ENCODE data around the gene CCDC18.

GRCh38 chr1:93256433-93256832 lies 75.9 kb downstream of the CCDC18 start:
- TF ChIP-seq, protein P1, sequence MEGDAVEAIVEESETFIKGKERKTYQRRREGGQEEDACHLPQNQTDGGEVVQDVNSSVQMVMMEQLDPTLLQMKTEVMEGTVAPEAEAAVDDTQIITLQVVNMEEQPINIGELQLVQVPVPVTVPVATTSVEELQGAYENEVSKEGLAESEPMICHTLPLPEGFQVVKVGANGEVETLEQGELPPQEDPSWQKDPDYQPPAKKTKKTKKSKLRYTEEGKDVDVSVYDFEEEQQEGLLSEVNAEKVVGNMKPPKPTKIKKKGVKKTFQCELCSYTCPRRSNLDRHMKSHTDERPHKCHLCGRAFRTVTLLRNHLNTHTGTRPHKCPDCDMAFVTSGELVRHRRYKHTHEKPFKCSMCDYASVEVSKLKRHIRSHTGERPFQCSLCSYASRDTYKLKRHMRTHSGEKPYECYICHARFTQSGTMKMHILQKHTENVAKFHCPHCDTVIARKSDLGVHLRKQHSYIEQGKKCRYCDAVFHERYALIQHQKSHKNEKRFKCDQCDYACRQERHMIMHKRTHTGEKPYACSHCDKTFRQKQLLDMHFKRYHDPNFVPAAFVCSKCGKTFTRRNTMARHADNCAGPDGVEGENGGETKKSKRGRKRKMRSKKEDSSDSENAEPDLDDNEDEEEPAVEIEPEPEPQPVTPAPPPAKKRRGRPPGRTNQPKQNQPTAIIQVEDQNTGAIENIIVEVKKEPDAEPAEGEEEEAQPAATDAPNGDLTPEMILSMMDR (IDR thresholded peaks at IDR 0.05; ENCODE audit: low read depth, low read length) = no peak
- TF ChIP-seq EZH2phosphoT487 (IDR thresholded peaks at IDR 0.05; ENCODE audit: low read depth) = no peak
